T-cell (primary cell): ENCODE measurements around the gene TMEM54. TPM values are rescaled to one million over a fixed set of nuclear protein-coding genes. Genes with fewer than 3 reads are reported as not detected.

Source experiments
- ATAC-seq, 4 experiments: fragments of 200-7000 bp in 3 of 4; fragments of 150-1000 bp in 1 of 4; cut with Tn5 transposase; replicated peaks in 1 of 4; 1 replicate in 3 of 4; 2 replicates in 1 of 4; pipeline ENCODE4 v1.10.0; 2021; ENCODE audit warnings: moderate library complexity in 3 of 4, mild to moderate bottlenecking in 2 of 4, moderate number of reproducible peaks in 1 of 4
- CTCF ChIA-PET, 2 donors: fragments of 300-600 bp; sonication (Branson Sonifier 250); formaldehyde crosslinking; loops; one replicate each; lab custom pipeline; 2022; ENCODE audit warnings: antibody characterized with exemption in 2 of 2; lab: Charles Lee
- POLR2A ChIA-PET, 2 donors: fragments of 300-600 bp; sonication (Branson Sonifier 250); formaldehyde crosslinking; loops; one replicate each; lab custom pipeline; 2022; ENCODE audit warnings: antibody characterized with exemption in 2 of 2; lab: Charles Lee
- DNase-seq, 35 experiments: peaks; one replicate each; pipeline versions ENCODE4 v3.0.0 to v3.0.0-alpha.2; 2013 to 2023
- H3K27ac ChIP-seq: one replicate; pipeline ENCODE4 v1.5.1; 2013; ENCODE audit warnings: low read length
- H3K27me3 ChIP-seq, 2 experiments: replicated peaks in 1 of 2; 1 replicate in 1 of 2; 2 replicates in 1 of 2; pipeline versions ENCODE4 v1.6.1 to v1.7.0; 2013; ENCODE audit warnings: low read length in 1 of 2, mixed read lengths in 1 of 2; ENCODE audit not compliant: control insufficient read depth in 2 of 2, insufficient read depth in 2 of 2; ENCODE audit errors: extremely low read depth in 1 of 2
- H3K36me3 ChIP-seq, 2 donors: 1 replicate in 1 of 2; 2 replicates in 1 of 2; pipeline versions ENCODE4 v1.6.1 to v1.7.0; 2013; ENCODE audit warnings: low read length in 1 of 2; ENCODE audit not compliant: control insufficient read depth in 2 of 2, insufficient read depth in 1 of 2; ENCODE audit errors: extremely low read depth in 1 of 2
- H3K4me1 ChIP-seq, 2 experiments: 1 replicate in 1 of 2; 2 replicates in 1 of 2; pipeline versions ENCODE4 v1.6.1 to v1.7.0; 2013; ENCODE audit warnings: low read length in 2 of 2, mixed read lengths in 1 of 2; ENCODE audit not compliant: insufficient read depth in 2 of 2, control insufficient read depth in 1 of 2; ENCODE audit errors: extremely low read depth in 1 of 2
- H3K4me3 ChIP-seq, 2 donors: 1 replicate in 1 of 2; 2 replicates in 1 of 2; pipeline versions ENCODE4 v1.5.1 to v1.7.0; 2013; ENCODE audit warnings: mild to moderate bottlenecking in 2 of 2, low read length in 1 of 2, moderate library complexity in 1 of 2; ENCODE audit not compliant: control insufficient read depth in 1 of 2; ENCODE audit errors: extremely low read depth in 1 of 2
- H3K9me3 ChIP-seq: 2 replicates; pipeline ENCODE4 v1.7.0; 2013
- H3K27ac Mint-ChIP-seq, 2 donors: one replicate each; pipeline ENCODE4 v1.8.0; 2020 to 2021; ENCODE audit warnings: mild to moderate bottlenecking in 2 of 2, mixed read lengths in 2 of 2
- H3K27me3 Mint-ChIP-seq, 2 donors: one replicate each; pipeline ENCODE4 v1.8.0; 2021 to 2022; ENCODE audit warnings: mixed read lengths in 2 of 2
- H3K36me3 Mint-ChIP-seq: one replicate; pipeline ENCODE4 v1.8.0; 2021; ENCODE audit warnings: mixed read lengths
- H3K4me1 Mint-ChIP-seq, 3 donors: one replicate each; pipeline ENCODE4 v1.8.0; 2020 to 2022; ENCODE audit warnings: mixed read lengths in 3 of 3, mild to moderate bottlenecking in 1 of 3
- H3K4me3 Mint-ChIP-seq, 3 donors: one replicate each; pipeline ENCODE4 v1.8.0; 2020 to 2022; ENCODE audit warnings: mild to moderate bottlenecking in 3 of 3, mixed read lengths in 3 of 3, moderate library complexity in 3 of 3
- H3K9me3 Mint-ChIP-seq, 3 donors: one replicate each; pipeline ENCODE4 v1.8.0; 2020 to 2022; ENCODE audit warnings: mixed read lengths in 3 of 3
- WGBS: methylation state at CpG from one replicate; pipeline ENCODE4 v1.1.5; 2013; ENCODE audit warnings: missing lambda C conversion rate; ENCODE audit not compliant: insufficient coverage; 5-methylcytosine and 5-hydroxymethylcytosine counted together
- total RNA-seq, 35 experiments: library from RNA in 6 of 35; stranded (reverse) in 6 of 35; fragments of 120-200 nt in 1 of 35; gene quantifications; one replicate each; pipeline versions ENCODE4 v1.2.1 to v1.2.4 and lab custom pipeline; 2013 to 2026

TMEM54 gene, protein sequence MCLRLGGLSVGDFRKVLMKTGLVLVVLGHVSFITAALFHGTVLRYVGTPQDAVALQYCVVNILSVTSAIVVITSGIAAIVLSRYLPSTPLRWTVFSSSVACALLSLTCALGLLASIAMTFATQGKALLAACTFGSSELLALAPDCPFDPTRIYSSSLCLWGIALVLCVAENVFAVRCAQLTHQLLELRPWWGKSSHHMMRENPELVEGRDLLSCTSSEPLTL
- total RNA-seq, result under 1 TPM in 2 of 5 donors, not detected in 3; 0.35 to 0.64 TPM
- total RNA-seq (2013), result not detected
- total RNA-seq (lab: John Stamatoyannopoulos, UW), result 0 to 0.64 (median 0) reads per million in 29 experiments

- Histone ChIP-seq H3K27me3 (peaks cover 11 to 66% of the 10 kb centered on the region in 2 experiments), H3K36me3 (no peaks in the 10 kb centered on the region), H3K4me3 (peak within 1 kb of the TSS; percentile 26 to 28), H3K27ac (no peak within 1 kb of the TSS), H3K9me3 (no peaks in the 10 kb centered on the region), H3K4me1 (peaks cover 0 to 12% of the 10 kb centered on the region in 2 experiments)
- H3K4me1 Mint-ChIP-seq, result peaks cover 8 to 13% (median 11%) of the 10 kb centered on the region in 3 donors
- peak within 1 kb of the TSS; percentile 74 to 76 (median 74) for H3K4me3 Mint-ChIP-seq
- POLR2A ChIA-PET, result no interaction called here
- peak; percentile 57 to 69 (median 64) for ATAC-seq
- no peak for DNase-seq
- H3K27ac Mint-ChIP-seq, result no peak within 1 kb of the TSS
- H3K9me3 Mint-ChIP-seq, result no peaks in the 10 kb centered on the region
- CTCF ChIA-PET, result no interaction called here
- no peaks in the 10 kb centered on the region for H3K36me3 Mint-ChIP-seq
- H3K27me3 Mint-ChIP-seq, result peaks cover 48 to 61% of the 10 kb centered on the region in 2 donors
- 2% methylated on average over 78 of the region's 92 CpGs for WGBS
These were observed at the start of gene TMEM54 for GRCh38 chr1:32900956-32901822. Gene TMEM54, minus strand, starts transcription at chr1:32901389. Its CDS starts 151 bp downstream, at chr1:32901238.

GRCh38 chr1:32949519-32949918 is 48.3 kb upstream of the TMEM54 start:
- DNase-seq (no peak), ATAC-seq (no peak)
- no peaks in the 10 kb centered on the region for H3K9me3 Mint-ChIP-seq
- Histone ChIP-seq H3K27me3 (no peaks in the 10 kb centered on the region), H3K36me3 (peaks cover 8 to 34% of the 10 kb centered on the region in 2 donors), H3K9me3 (no peaks in the 10 kb centered on the region), H3K4me3 (no peak overlapping the region), H3K4me1 (no peaks in the 10 kb centered on the region), H3K27ac (no peak overlapping the region)
- no peak overlapping the region for H3K27ac Mint-ChIP-seq
- H3K4me1 Mint-ChIP-seq, result peaks cover 4 to 34% (median 17%) of the 10 kb centered on the region in 3 donors
- ChIA-PET CTCF (no interaction called here), POLR2A (interaction anchor here in 1 of 2 donors (1.0 kb wide), 1 partner anchor 12 kb away, joined by 5 read pairs; no protein-coding TSS in a partner anchor)
- no peaks in the 10 kb centered on the region for H3K27me3 Mint-ChIP-seq
- WGBS, result 96% methylated on average over 4 of the region's 5 CpGs
- no peak overlapping the region for H3K4me3 Mint-ChIP-seq
- H3K36me3 Mint-ChIP-seq, result peaks cover 33% of the 10 kb centered on the region

DNA sequence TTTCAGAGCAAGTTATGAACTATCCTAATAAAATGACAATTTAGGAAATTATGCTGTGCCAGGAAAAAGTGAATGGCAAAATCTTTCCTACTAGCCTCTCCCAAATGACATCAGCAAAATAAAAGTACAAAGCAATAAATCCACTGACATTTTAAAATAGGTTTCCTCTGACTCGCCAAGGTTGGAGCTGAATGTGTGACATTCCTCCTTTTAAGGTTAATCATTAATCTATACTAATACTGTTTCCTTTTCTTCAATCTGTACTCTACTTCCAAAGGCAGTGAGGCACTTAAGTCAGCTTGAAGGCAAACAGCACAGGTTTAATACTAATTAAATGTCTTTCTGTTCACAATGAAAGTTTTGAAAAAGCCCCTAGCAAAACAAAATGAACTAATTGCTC is 47.7 kb upstream of the TMEM54 start:
- peaks cover 39% of the 10 kb centered on the region for H3K36me3 Mint-ChIP-seq
- H3K27ac Mint-ChIP-seq, result peak overlapping the region in 1 of 2 donors; percentile 6
- no peak overlapping the region for H3K4me3 ChIP-seq
- H3K27ac ChIP-seq, result no peak overlapping the region
- H3K4me1 ChIP-seq, result no peaks in the 10 kb centered on the region
- no peaks in the 10 kb centered on the region for H3K27me3 ChIP-seq
- ChIA-PET POLR2A (interaction anchor here in 1 of 2 donors (1.0 kb wide), 1 partner anchor 11 kb away, joined by 5 read pairs; no protein-coding TSS in a partner anchor), CTCF (no interaction called here)
- no peak overlapping the region for H3K4me3 Mint-ChIP-seq
- no peaks in the 10 kb centered on the region for H3K27me3 Mint-ChIP-seq
- H3K9me3 Mint-ChIP-seq, result no peaks in the 10 kb centered on the region
- peaks cover 6 to 34% (median 20%) of the 10 kb centered on the region in 3 donors for H3K4me1 Mint-ChIP-seq
- no peaks in the 10 kb centered on the region for H3K9me3 ChIP-seq
- no peak for DNase-seq
- peaks cover 10 to 40% of the 10 kb centered on the region in 2 donors for H3K36me3 ChIP-seq
- ATAC-seq, result no peak
- no CpG with 5 or more reads among the region's 1 CpG for WGBS

GRCh38 chr1:32948390-32948722 is 47.2 kb upstream of the TMEM54 start:
- H3K27me3 Mint-ChIP-seq, result no peaks in the 10 kb centered on the region
- H3K9me3 Mint-ChIP-seq, result no peaks in the 10 kb centered on the region
- H3K9me3 ChIP-seq, result no peaks in the 10 kb centered on the region
- H3K4me3 ChIP-seq, result no peak overlapping the region
- ChIA-PET CTCF (no interaction called here), POLR2A (interaction anchor here in 1 of 2 donors (1.0 kb wide), 1 partner anchor 10 kb away, joined by 5 read pairs; no protein-coding TSS in a partner anchor)
- no peak overlapping the region for H3K27ac Mint-ChIP-seq
- ATAC-seq (no peak), DNase-seq (no peak)
- peaks cover 10 to 36% (median 18%) of the 10 kb centered on the region in 3 donors for H3K4me1 Mint-ChIP-seq
- no peaks in the 10 kb centered on the region for H3K4me1 ChIP-seq
- H3K27me3 ChIP-seq, result no peaks in the 10 kb centered on the region
- no peak overlapping the region for H3K27ac ChIP-seq
- peaks cover 10 to 46% of the 10 kb centered on the region in 2 donors for H3K36me3 ChIP-seq
- H3K36me3 Mint-ChIP-seq, result peaks cover 41% of the 10 kb centered on the region
- no CpG with 5 or more reads among the region's 1 CpG for WGBS
- no peak overlapping the region for H3K4me3 Mint-ChIP-seq

GRCh38 chr1:32947669-32948389 is 46.6 kb upstream of the TMEM54 start:
- Mint-ChIP-seq H3K27ac (no peak overlapping the region), H3K4me1 (peaks cover 12 to 36% (median 17%) of the 10 kb centered on the region in 3 donors), H3K36me3 (peaks cover 42% of the 10 kb centered on the region), H3K4me3 (no peak overlapping the region), H3K9me3 (no peaks in the 10 kb centered on the region), H3K27me3 (no peaks in the 10 kb centered on the region)
- peaks cover 10 to 50% of the 10 kb centered on the region in 2 donors for H3K36me3 ChIP-seq
- H3K4me1 ChIP-seq, result peaks cover 0 to 5% of the 10 kb centered on the region in 2 experiments
- no peak overlapping the region for H3K4me3 ChIP-seq
- DNase-seq, result no peak
- ChIA-PET POLR2A (no interaction called here), CTCF (no interaction called here)
- no peaks in the 10 kb centered on the region for H3K27me3 ChIP-seq
- no peaks in the 10 kb centered on the region for H3K9me3 ChIP-seq
- no peak for ATAC-seq
- H3K27ac ChIP-seq, result no peak overlapping the region
- 89% methylated on average over 3 of the region's 6 CpGs for WGBS

- Histone ChIP-seq H3K27ac (no peak overlapping the region), H3K4me3 (no peak overlapping the region), H3K27me3 (no peaks in the 10 kb centered on the region), H3K4me1 (peaks cover 0 to 5% of the 10 kb centered on the region in 2 experiments), H3K9me3 (no peaks in the 10 kb centered on the region), H3K36me3 (peaks cover 13 to 61% of the 10 kb centered on the region in 2 donors)
- CTCF ChIA-PET, result no interaction called here
- 93% methylated on average over 2 of the region's 2 CpGs for WGBS
- no peak for ATAC-seq
- DNase-seq, result no peak
- POLR2A ChIA-PET, result interaction anchor here in 1 of 2 donors (0.6 kb wide), 1 partner anchor 411 kb away, joined by 3 read pairs; no protein-coding TSS in a partner anchor
- H3K27me3 Mint-ChIP-seq, result no peaks in the 10 kb centered on the region
- peaks cover 47% of the 10 kb centered on the region for H3K36me3 Mint-ChIP-seq
- H3K9me3 Mint-ChIP-seq, result no peaks in the 10 kb centered on the region
- peaks cover 14 to 34% (median 15%) of the 10 kb centered on the region in 3 donors for H3K4me1 Mint-ChIP-seq
- H3K27ac Mint-ChIP-seq, result peak overlapping the region in 1 of 2 donors; percentile 11
- no peak overlapping the region for H3K4me3 Mint-ChIP-seq
These were observed 45.2 kb upstream of the TMEM54 start for GRCh38 chr1:32946413-32946812.
